Breast epithelium (tissue), 3 donors: Measurements from ENCODE around the gene ZNF462.

ENCODE experiments used
- POLR2A ChIP-seq: fragments of 450-650 bp; IDR thresholded peaks from one replicate; pipeline ENCODE4 v1.6.1; 2016; ENCODE audit warnings: antibody characterized with exemption, mild to moderate bottlenecking, moderate library complexity
- POLR2AphosphoS5 ChIP-seq, 3 donors: sonication (generic); formaldehyde crosslinking; IDR thresholded peaks; one replicate each; pipeline ENCODE4 v1.6.1; 2017; ENCODE audit warnings: antibody characterized with exemption in 3 of 3
- TF ChIP-seq, protein P1 (sequence below), 3 donors: fragments of 450-650 bp; IDR thresholded peaks; one replicate each; pipeline ENCODE4 v1.5.1; 2016 to 2017; ENCODE audit warnings: antibody characterized with exemption in 3 of 3, mild to moderate bottlenecking in 3 of 3, moderate library complexity in 3 of 3

DNA sequence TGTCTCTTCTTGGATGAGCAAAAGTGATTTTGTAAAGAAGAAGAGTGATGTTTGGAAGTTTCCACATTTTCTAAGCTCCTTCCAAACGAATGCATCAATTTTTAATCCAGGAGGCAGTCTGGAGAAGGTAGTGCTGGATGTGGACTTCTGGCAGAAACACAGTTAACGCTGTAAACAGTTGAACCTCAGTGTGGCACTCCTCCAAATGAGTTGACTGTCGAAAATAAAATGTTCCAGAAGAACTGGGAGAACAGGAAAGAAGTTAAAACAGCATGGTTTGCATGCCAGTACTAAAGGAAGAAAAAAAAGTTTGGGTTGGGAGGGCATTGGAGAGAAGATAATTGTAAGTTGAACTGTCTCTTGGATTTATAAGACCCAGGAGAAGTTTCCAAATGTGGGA, 6.5 kb downstream of the ZNF462 start:
- TF ChIP-seq, protein P1, sequence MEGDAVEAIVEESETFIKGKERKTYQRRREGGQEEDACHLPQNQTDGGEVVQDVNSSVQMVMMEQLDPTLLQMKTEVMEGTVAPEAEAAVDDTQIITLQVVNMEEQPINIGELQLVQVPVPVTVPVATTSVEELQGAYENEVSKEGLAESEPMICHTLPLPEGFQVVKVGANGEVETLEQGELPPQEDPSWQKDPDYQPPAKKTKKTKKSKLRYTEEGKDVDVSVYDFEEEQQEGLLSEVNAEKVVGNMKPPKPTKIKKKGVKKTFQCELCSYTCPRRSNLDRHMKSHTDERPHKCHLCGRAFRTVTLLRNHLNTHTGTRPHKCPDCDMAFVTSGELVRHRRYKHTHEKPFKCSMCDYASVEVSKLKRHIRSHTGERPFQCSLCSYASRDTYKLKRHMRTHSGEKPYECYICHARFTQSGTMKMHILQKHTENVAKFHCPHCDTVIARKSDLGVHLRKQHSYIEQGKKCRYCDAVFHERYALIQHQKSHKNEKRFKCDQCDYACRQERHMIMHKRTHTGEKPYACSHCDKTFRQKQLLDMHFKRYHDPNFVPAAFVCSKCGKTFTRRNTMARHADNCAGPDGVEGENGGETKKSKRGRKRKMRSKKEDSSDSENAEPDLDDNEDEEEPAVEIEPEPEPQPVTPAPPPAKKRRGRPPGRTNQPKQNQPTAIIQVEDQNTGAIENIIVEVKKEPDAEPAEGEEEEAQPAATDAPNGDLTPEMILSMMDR (IDR thresholded peaks at IDR 0.05): no peak
- TF ChIP-seq POLR2A (no peak), POLR2AphosphoS5 (IDR thresholded peaks at IDR 0.05) (no peak)
